Measurements from ENCODE around the gene MYO18B.

The MYO18B gene

DNA sequence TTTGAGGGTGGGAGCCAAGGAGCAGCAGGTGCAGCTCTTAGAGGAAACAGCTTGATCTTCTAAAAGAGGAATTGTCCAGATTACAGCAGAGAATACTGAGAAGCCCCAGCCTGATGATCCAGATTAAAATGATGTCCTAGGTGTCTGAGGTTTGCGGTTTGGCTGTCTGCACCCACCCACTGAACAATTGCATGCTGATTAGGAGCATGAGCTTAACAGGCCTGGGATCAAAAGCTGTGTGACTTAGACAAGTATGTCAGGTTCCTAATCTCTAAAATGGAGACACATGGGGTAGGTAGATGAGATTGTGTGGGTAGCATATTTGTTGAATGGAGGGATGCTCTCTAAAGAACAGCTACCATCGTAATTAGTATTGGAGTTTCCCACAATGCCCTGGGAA, 260.5 kb downstream of the MYO18B start:
- Histone ChIP-seq H3K36me3 (no peaks in the 10 kb centered on the region), H3K27ac (no peak overlapping the region), H3K27me3 (no peaks in the 10 kb centered on the region), H3K4me3 (no peak overlapping the region), H3K9me3 (peaks cover 0 to 7% (median 0%) of the 10 kb centered on the region in 3 donors), H3K4me1 (no peaks in the 10 kb centered on the region)
- intact Hi-C loops (cut with DNase I; ENCODE audit: low total_unique reads) = no loop called here
- TF ChIP-seq, protein P1, sequence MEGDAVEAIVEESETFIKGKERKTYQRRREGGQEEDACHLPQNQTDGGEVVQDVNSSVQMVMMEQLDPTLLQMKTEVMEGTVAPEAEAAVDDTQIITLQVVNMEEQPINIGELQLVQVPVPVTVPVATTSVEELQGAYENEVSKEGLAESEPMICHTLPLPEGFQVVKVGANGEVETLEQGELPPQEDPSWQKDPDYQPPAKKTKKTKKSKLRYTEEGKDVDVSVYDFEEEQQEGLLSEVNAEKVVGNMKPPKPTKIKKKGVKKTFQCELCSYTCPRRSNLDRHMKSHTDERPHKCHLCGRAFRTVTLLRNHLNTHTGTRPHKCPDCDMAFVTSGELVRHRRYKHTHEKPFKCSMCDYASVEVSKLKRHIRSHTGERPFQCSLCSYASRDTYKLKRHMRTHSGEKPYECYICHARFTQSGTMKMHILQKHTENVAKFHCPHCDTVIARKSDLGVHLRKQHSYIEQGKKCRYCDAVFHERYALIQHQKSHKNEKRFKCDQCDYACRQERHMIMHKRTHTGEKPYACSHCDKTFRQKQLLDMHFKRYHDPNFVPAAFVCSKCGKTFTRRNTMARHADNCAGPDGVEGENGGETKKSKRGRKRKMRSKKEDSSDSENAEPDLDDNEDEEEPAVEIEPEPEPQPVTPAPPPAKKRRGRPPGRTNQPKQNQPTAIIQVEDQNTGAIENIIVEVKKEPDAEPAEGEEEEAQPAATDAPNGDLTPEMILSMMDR (IDR thresholded peaks at IDR 0.05) = no peak
- no peak for DNase-seq

- Histone ChIP-seq H3K4me3 (no peak overlapping the region), H3K27me3 (no peaks in the 10 kb centered on the region), H3K27ac (no peak overlapping the region), H3K9me3 (peaks cover 0 to 7% (median 0%) of the 10 kb centered on the region in 3 donors), H3K36me3 (no peaks in the 10 kb centered on the region), H3K4me1 (no peaks in the 10 kb centered on the region)
- intact Hi-C loops (cut with DNase I; ENCODE audit: low total_unique reads) = no loop called here
- TF ChIP-seq, protein P1 (IDR thresholded peaks at IDR 0.05) = no peak
- DNase-seq = no peak
Observed at GRCh38 chr22:26004477-26004876, 262.5 kb downstream of the MYO18B start.

DNA sequence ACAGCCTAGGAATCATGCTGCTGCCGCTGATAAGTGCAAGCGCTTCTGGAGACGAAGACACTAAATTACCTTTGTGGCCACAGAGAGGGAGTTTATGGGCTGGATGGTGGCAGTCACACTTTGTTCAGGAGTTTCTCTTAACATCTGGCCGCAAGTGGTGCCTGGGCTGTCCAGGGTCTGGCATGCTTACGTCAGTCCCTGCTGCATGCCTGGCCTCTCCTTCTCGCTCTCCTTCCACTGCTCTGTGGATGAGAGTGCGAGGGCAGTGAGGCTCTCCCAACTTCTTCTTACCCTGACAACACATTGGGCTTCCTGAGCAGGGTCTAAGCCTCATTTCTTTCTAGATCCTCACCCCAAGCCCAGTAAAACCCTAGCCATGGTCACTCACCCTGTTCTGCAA, 266.6 kb downstream of the MYO18B start:
- H3K27me3 ChIP-seq = no peaks in the 10 kb centered on the region
- DNase-seq = no peak
- peaks cover 0 to 7% (median 0%) of the 10 kb centered on the region in 3 donors for H3K9me3 ChIP-seq
- H3K36me3 ChIP-seq = no peaks in the 10 kb centered on the region
- TF ChIP-seq, protein P1 (IDR thresholded peaks at IDR 0.05) = no peak
- H3K27ac ChIP-seq = no peak overlapping the region
- H3K4me1 ChIP-seq = no peaks in the 10 kb centered on the region
- no peak overlapping the region for H3K4me3 ChIP-seq
- intact Hi-C loops (cut with DNase I; ENCODE audit: low total_unique reads) = no loop called here

DNA sequence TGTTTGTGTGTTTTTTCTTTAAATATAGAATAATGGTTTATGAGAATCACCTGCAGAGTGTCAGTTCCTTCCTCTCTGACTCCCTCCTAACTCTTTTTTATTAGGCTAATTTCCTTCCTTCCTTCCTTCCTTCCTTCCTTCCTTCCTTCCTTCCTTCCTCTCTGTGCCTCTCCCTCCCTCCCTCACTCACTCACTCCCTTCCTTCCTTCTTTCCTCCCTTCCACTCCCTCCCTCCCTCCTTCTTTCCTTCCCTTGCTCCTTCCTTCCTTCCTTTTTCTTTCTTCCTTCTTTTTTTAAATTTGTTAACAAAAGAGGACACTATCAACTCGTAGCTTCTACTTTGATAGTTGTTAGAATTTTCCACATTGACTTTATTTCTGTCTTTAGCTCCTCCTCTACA, 274.9 kb downstream of the MYO18B start:
- intact Hi-C loops (cut with DNase I; ENCODE audit: low total_unique reads) = no loop called here
- H3K36me3 ChIP-seq = no peaks in the 10 kb centered on the region

DNA sequence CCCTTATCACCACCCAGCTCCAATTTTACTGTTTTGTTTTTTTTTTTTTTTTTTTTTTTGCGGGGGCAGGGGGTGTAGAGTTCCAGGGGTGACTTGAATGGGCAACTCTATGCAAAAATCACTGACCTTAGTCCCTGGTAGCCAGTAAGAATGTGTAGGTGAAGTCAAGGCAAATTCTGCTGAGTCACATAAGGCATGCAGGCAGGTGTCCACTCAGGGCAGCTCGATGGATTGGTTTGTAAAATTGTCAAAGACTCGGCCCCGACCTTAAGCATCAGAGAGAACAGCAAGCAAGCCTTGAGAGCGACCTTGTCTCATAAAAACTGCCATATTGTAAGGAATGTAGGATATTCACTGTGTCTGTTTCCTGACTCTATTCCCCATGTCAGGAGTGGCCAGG, 275.9 kb downstream of the MYO18B start:
- intact Hi-C loops (cut with DNase I; ENCODE audit: low total_unique reads) = no loop called here

More for the DNA sequence above, 274.9 kb downstream of the MYO18B start:
- Histone ChIP-seq H3K27ac (no peak overlapping the region), H3K4me1 (no peaks in the 10 kb centered on the region), H3K27me3 (no peaks in the 10 kb centered on the region), H3K4me3 (no peak overlapping the region), H3K9me3 (no peaks in the 10 kb centered on the region)
- no peak for DNase-seq
- TF ChIP-seq, protein P1 (IDR thresholded peaks at IDR 0.05) = no peak

More for the DNA sequence above, 275.9 kb downstream of the MYO18B start:
- no peak overlapping the region for H3K27ac ChIP-seq
- no peak overlapping the region for H3K4me3 ChIP-seq
- H3K9me3 ChIP-seq = no peaks in the 10 kb centered on the region
- TF ChIP-seq, protein P1 (IDR thresholded peaks at IDR 0.05) = no peak
- H3K27me3 ChIP-seq = no peaks in the 10 kb centered on the region
- DNase-seq = no peak
- H3K36me3 ChIP-seq = no peaks in the 10 kb centered on the region
- no peaks in the 10 kb centered on the region for H3K4me1 ChIP-seq

All from tibial artery (tissue), 4 donors.